Motor neuron (in vitro differentiated cells): ENCODE measurements around the gene REEP3. TPM values are rescaled to one million over a fixed set of nuclear protein-coding genes. Genes with fewer than 3 reads are reported as not detected.
"Not testable (repeated sequence)": the region's sequence is repeated elsewhere in the genome, so short reads cannot be mapped to it uniquely, and the experiment has no call there.

Source experiments
- ATAC-seq, 8 experiments: fragments of 200-7000 bp; cut with Tn5 transposase; replicated peaks in 6 of 8; 2 replicates each; pipeline ENCODE4 v1.8.0; 2021; ENCODE audit warnings: mild to moderate bottlenecking in 8 of 8, moderate library complexity in 8 of 8
- H3K27ac ChIP-seq, 2 donors: fragments of 250-450 bp; sonication (Bioruptor Pico); 2 replicates each; pipeline ENCODE4 v1.9.0; 2021; ENCODE audit warnings: antibody characterized with exemption in 2 of 2, mild to moderate bottlenecking in 2 of 2, moderate library complexity in 1 of 2
- H3K4me1 ChIP-seq, 2 donors: fragments of 250-450 bp; sonication (Bioruptor Pico); replicated peaks in 1 of 2; 2 replicates each; pipeline ENCODE4 v1.6.1; 2021; ENCODE audit warnings: antibody characterized with exemption in 2 of 2, mild to moderate bottlenecking in 2 of 2, moderate library complexity in 1 of 2
- H3K4me3 ChIP-seq, 5 donors: fragments of 250-450 bp; sonication (Bioruptor Pico); 2 replicates each; pipeline ENCODE4 v1.9.0; 2021; ENCODE audit warnings: antibody characterized with exemption in 5 of 5, mild to moderate bottlenecking in 5 of 5, moderate library complexity in 4 of 5
- WGBS, 10 experiments: fragments of 450-650 bp; shearing (Covaris generic); methylation state at CpG; one replicate each; pipeline ENCODE4 v1.0.0; 2022; 5-methylcytosine and 5-hydroxymethylcytosine counted together
- in situ Hi-C, 9 experiments: fragments of 400-800 bp; cut with MboI; loops; one replicate each; pipeline ENCODE4 v1.15.0; 2021; ENCODE audit warnings: low sequenced_read_pairs in 9 of 9, low pct_unique_long_range_greater_than_20kb in 2 of 9; ENCODE audit not compliant: unreplicated experiment in 9 of 9
- total RNA-seq, 8 experiments: library from RNA; unstranded; fragments of 300-600 nt; gene quantifications; 2 replicates each; pipeline versions ENCODE4 v1.2.3 to v1.2.4, GENCODE V29; 2022

REEP3 gene
- total RNA-seq, 8 experiments from 2014 or later = 12.3 to 33.7 (median 19.9) TPM

GRCh38 chr10:63562857-63563256 lies 41.7 kb downstream of the REEP3 start:
- ATAC-seq = peak in 1 of 8 experiments; percentile 29
- Histone ChIP-seq H3K27ac (no peak overlapping the region), H3K4me1 (no peaks in the 10 kb centered on the region), H3K4me3 (no peak overlapping the region)
- WGBS, 10 experiments = 0 to 100% (median 92%) methylated on average over 1 to 4 of the region's 4 CpGs; no CpG with 5 or more reads in 2 of the 10 experiments
- in situ Hi-C loops = no loop called here

GRCh38 chr10:63563623-63564022 lies 42.4 kb downstream of the REEP3 start:
- in situ Hi-C loops = no loop called here
- no peaks in the 10 kb centered on the region for H3K4me1 ChIP-seq
- no peak overlapping the region for H3K27ac ChIP-seq
- H3K4me3 ChIP-seq = no peak overlapping the region
- 60 to 100% (median 91%) methylated on average over 1 to 3 of the region's 3 CpGs; no CpG with 5 or more reads in 1 of the 10 experiments for whole genome bisulfite sequencing, 10 experiments
- ATAC-seq = no peak

- H3K4me3 ChIP-seq, ATAC-seq, H3K4me1 ChIP-seq, in situ Hi-C loops, H3K27ac ChIP-seq: not testable (repeated sequence)
- WGBS, 10 experiments = 50 to 100% (median 89%) methylated on average over 1 to 3 of the region's 3 CpGs; no CpG with 5 or more reads in 4 of the 10 experiments
Measured at GRCh38 chr10:63564731-63565130, 43.5 kb downstream of the REEP3 start.

GRCh38 chr10:63573068-63573697 lies 52.0 kb downstream of the REEP3 start:
- ATAC-seq = peak in 6 of 8 experiments; percentile 21 to 81 (median 46)
- Histone ChIP-seq H3K27ac (peak overlapping the region; percentile 13 to 45), H3K4me1 (peaks cover 7 to 14% of the 10 kb centered on the region in 2 donors), H3K4me3 (no peak overlapping the region)
- in situ Hi-C loops = no loop called here
- WGBS, 10 experiments = 0 to 64% (median 9%) methylated on average over 2 to 3 of the region's 3 CpGs; no CpG with 5 or more reads in 1 of the 10 experiments

GRCh38 chr10:63574011-63574410 lies 52.8 kb downstream of the REEP3 start:
- 53 to 100% (median 75%) methylated on average over 1 to 2 of the region's 2 CpGs for WGBS, 10 experiments
- in situ Hi-C loops = no loop called here
- H3K27ac ChIP-seq = no peak overlapping the region
- H3K4me3 ChIP-seq = no peak overlapping the region
- peaks cover 7 to 14% of the 10 kb centered on the region in 2 donors for H3K4me1 ChIP-seq
- ATAC-seq = no peak

- in situ Hi-C loops = no loop called here
- H3K4me3 ChIP-seq = no peak overlapping the region
- no peak for ATAC-seq
- WGBS, 10 experiments = 86 to 100% (median 100%) methylated on average over 1 of the region's 1 CpG; no CpG with 5 or more reads in 3 of the 10 experiments
- H3K4me1 ChIP-seq = peaks cover 7 to 14% of the 10 kb centered on the region in 2 donors
- no peak overlapping the region for H3K27ac ChIP-seq
Measured at GRCh38 chr10:63576501-63576900, 55.3 kb downstream of the REEP3 start.

- H3K4me1 ChIP-seq = peaks cover 0 to 4% of the 10 kb centered on the region in 2 donors
- H3K4me3 ChIP-seq = no peak overlapping the region
- WGBS, 10 experiments = 70 to 100% (median 97%) methylated on average over 1 to 5 of the region's 7 CpGs; no CpG with 5 or more reads in 1 of the 10 experiments
- in situ Hi-C loops = no loop called here
- H3K27ac ChIP-seq = no peak overlapping the region
- ATAC-seq = no peak
Measured at GRCh38 chr10:63578501-63578900, 57.3 kb downstream of the REEP3 start.

- ATAC-seq = no peak
- no peaks in the 10 kb centered on the region for H3K4me1 ChIP-seq
- in situ Hi-C loops = no loop called here
- H3K4me3 ChIP-seq = no peak overlapping the region
- no peak overlapping the region for H3K27ac ChIP-seq
Measured at GRCh38 chr10:63579371-63580014, 58.3 kb downstream of the REEP3 start.

GRCh38 chr10:63582690-63583089 lies 61.5 kb downstream of the REEP3 start:
- Histone ChIP-seq H3K27ac (no peak overlapping the region), H3K4me3 (no peak overlapping the region), H3K4me1 (no peaks in the 10 kb centered on the region)
- no peak for ATAC-seq
- 83 to 100% (median 100%) methylated on average over 1 to 7 of the region's 8 CpGs for WGBS, 10 experiments
- in situ Hi-C loops = no loop called here

- Histone ChIP-seq H3K4me1 (no peaks in the 10 kb centered on the region), H3K27ac (no peak overlapping the region), H3K4me3 (no peak overlapping the region)
- WGBS, 10 experiments = 70 to 100% (median 91%) methylated on average over 1 to 3 of the region's 3 CpGs; no CpG with 5 or more reads in 1 of the 10 experiments
- in situ Hi-C loops = no loop called here
- no peak for ATAC-seq
Measured at GRCh38 chr10:63583397-63583796, 62.2 kb downstream of the REEP3 start.

GRCh38 chr10:63583909-63584724 lies 62.9 kb downstream of the REEP3 start:
- no peak overlapping the region for H3K27ac ChIP-seq
- no peak overlapping the region for H3K4me3 ChIP-seq
- ATAC-seq = no peak
- in situ Hi-C loops = no loop called here
- WGBS, 10 experiments = 50 to 100% (median 88%) methylated on average over 2 to 5 of the region's 5 CpGs; no CpG with 5 or more reads in 2 of the 10 experiments
- H3K4me1 ChIP-seq = no peaks in the 10 kb centered on the region

GRCh38 chr10:63584725-63585035 lies 63.5 kb downstream of the REEP3 start:
- no peak for ATAC-seq
- in situ Hi-C loops = no loop called here
- Histone ChIP-seq H3K4me3 (no peak overlapping the region), H3K27ac (no peak overlapping the region), H3K4me1 (no peaks in the 10 kb centered on the region)

- Histone ChIP-seq H3K27ac (no peak overlapping the region), H3K4me3 (no peak overlapping the region), H3K4me1 (no peaks in the 10 kb centered on the region)
- 92 to 100% (median 100%) methylated on average over 1 of the region's 1 CpG; no CpG with 5 or more reads in 2 of the 10 experiments for WGBS, 10 experiments
- ATAC-seq = no peak
- in situ Hi-C loops = no loop called here
Measured at GRCh38 chr10:63585041-63585440, 63.8 kb downstream of the REEP3 start.
